Esophagus squamous epithelium (tissue), 4 donors: ENCODE results near the gene DENND1A.

Experiments used
- CTCF ChIP-seq, 6 experiments: fragments of 450-650 bp in 4 of 6; fragments of 200-600 bp in 2 of 6; sonication (generic) in 2 of 6; IDR thresholded peaks; one replicate each; pipeline ENCODE4 v1.5.1; 2016 to 2019; ENCODE audit warnings: antibody characterized with exemption in 6 of 6, mild to moderate bottlenecking in 4 of 6, moderate library complexity in 4 of 6
- POLR2A ChIP-seq, 4 donors: fragments of 450-650 bp; IDR thresholded peaks; one replicate each; pipeline ENCODE4 v1.6.1; 2017; ENCODE audit warnings: antibody characterized with exemption in 4 of 4, mild to moderate bottlenecking in 4 of 4, moderate library complexity in 3 of 4

GRCh38 chr9:123416176-123416575, 513.8 kb downstream of the DENND1A start:
- no peak for TF ChIP-seq POLR2A (IDR thresholded peaks at IDR 0.05)
- no peak for TF ChIP-seq CTCF (IDR thresholded peaks at IDR 0.05)
